ENCODE data around the gene SAMD4A. TPM values are rescaled to one million over a fixed set of nuclear protein-coding genes. Genes with fewer than 3 reads are reported as not detected.

The SAMD4A gene
- total RNA-seq, 1 experiment from 2014 or later = 9.6 TPM

GRCh38 chr14:54664961-54665360 is 98.0 kb downstream of the SAMD4A start:
- H3K9me3 Mint-ChIP-seq = no peaks in the 10 kb centered on the region
- H3K9me3 ChIP-seq (ENCODE audit: control insufficient read depth, low read depth, low read length) = no peaks in the 10 kb centered on the region
- H3K23me2 ChIP-seq (ENCODE audit: insufficient read length, low read depth, low read length, poor library complexity, severe bottlenecking) = no peaks in the 10 kb centered on the region
- no peak overlapping the region for H3K9ac ChIP-seq (ENCODE audit: extremely low read depth, insufficient read length, low read length)
- no peaks in the 10 kb centered on the region for H3K79me1 ChIP-seq (ENCODE audit: insufficient read depth, low read depth, low read length, poor library complexity, severe bottlenecking)
- H3K4ac ChIP-seq (ENCODE audit: low read depth, low read length) = no peak overlapping the region
- H3K27ac Mint-ChIP-seq = no peak overlapping the region
- no peak overlapping the region for H3T11ph ChIP-seq (ENCODE audit: low read length)
- H2BK20ac ChIP-seq (ENCODE audit: low read depth, low read length, poor library complexity, severe bottlenecking) = no peak overlapping the region
- H3K27ac ChIP-seq (ENCODE audit: insufficient read length, low read depth, low read length) = no peak overlapping the region
- no peaks in the 10 kb centered on the region for H4K20me1 ChIP-seq (ENCODE audit: control insufficient read depth, insufficient read depth, insufficient read length)
- H3K23ac ChIP-seq (ENCODE audit: insufficient read length, low read depth, low read length) = no peak overlapping the region
- H3K18ac ChIP-seq (ENCODE audit: insufficient read length, low read depth, low read length) = no peak overlapping the region
- no peak overlapping the region for H4K8ac ChIP-seq (replicated peaks; ENCODE audit: insufficient read length, low read depth, low read length)
- H3K4me2 ChIP-seq (ENCODE audit: insufficient read depth, insufficient read length, low read length) = no peak overlapping the region
- H2AFZ ChIP-seq (ENCODE audit: low read length) = no peak overlapping the region
- H4K91ac ChIP-seq (ENCODE audit: insufficient read length, low read depth, low read length) = no peak overlapping the region
- no peaks in the 10 kb centered on the region for H3K79me2 ChIP-seq (ENCODE audit: insufficient read depth, low read length)
- H3K56ac ChIP-seq (ENCODE audit: insufficient read length, low read depth, low read length) = no peak overlapping the region
- no peak for DNase-seq
- WGBS (ENCODE audit: extremely low coverage, insufficient read length, low lambda C conversion rate) = no CpG with 5 or more reads among the region's 2 CpGs
- no peak overlapping the region for H3K14ac ChIP-seq (ENCODE audit: insufficient read depth, low read length)
- no peak overlapping the region for H2BK12ac ChIP-seq (ENCODE audit: insufficient read length, low read depth, low read length)
- H2BK5ac ChIP-seq (ENCODE audit: insufficient read length, low read length) = no peak overlapping the region
- H3K4me1 Mint-ChIP-seq = peaks cover 3 to 6% of the 10 kb centered on the region in 2 experiments
- no peak overlapping the region for H2BK15ac ChIP-seq (ENCODE audit: low read depth, low read length)
- H4K5ac ChIP-seq (ENCODE audit: insufficient read length, low read depth, low read length) = no peak overlapping the region
- H3K27me3 ChIP-seq (ENCODE audit: insufficient read depth, low read length) = no peaks in the 10 kb centered on the region
- no peak overlapping the region for H3K4me3 Mint-ChIP-seq
- no peak for TF ChIP-seq CTCF (conservative IDR thresholded peaks at IDR 0.05)
- H3K27me3 Mint-ChIP-seq (ENCODE audit: low read depth) = no peaks in the 10 kb centered on the region
- H3K36me3 Mint-ChIP-seq (ENCODE audit: insufficient read depth in 1 of 3, low read depth in 3 of 3) = no peaks in the 10 kb centered on the region
- H2AK5ac ChIP-seq (ENCODE audit: insufficient read length, low read length) = no peak overlapping the region
- no peak overlapping the region for H2BK120ac ChIP-seq (ENCODE audit: low read depth, low read length, poor library complexity, severe bottlenecking)
- H3K4me1 ChIP-seq (ENCODE audit: insufficient read depth, low read length) = no peaks in the 10 kb centered on the region
